K562 (cell line): Measurements from ENCODE around the gene CALU. TPM values are rescaled to one million over a fixed set of nuclear protein-coding genes. Genes with fewer than 3 reads are reported as not detected.
A peak's percentile ranks its signal among the peaks of the same experiment; 100 is the strongest.

Experiments used
- ARHGAP35 ChIP-seq: fragments of 450-650 bp; IDR thresholded peaks from 2 replicates; pipeline ENCODE4 v1.6.1; 2018; ENCODE audit not compliant: partially characterized antibody
- IFI16 ChIP-seq: fragments of 250-450 bp; sonication (Bioruptor Pico); IDR thresholded peaks from 2 replicates; pipeline ENCODE4 v2.1.2; 2022; ENCODE audit warnings: mild to moderate bottlenecking, inconsistent platforms
- MEIS2 ChIP-seq: fragments of 450-650 bp; IDR thresholded peaks from 2 replicates; pipeline ENCODE4 v1.6.1; 2014; ENCODE audit warnings: mild to moderate bottlenecking; ENCODE audit not compliant: partially characterized antibody
- NCOA4 ChIP-seq: fragments of 450-650 bp; IDR thresholded peaks from 2 replicates; pipeline ENCODE4 v1.6.1; 2018; ENCODE audit warnings: mild to moderate bottlenecking; ENCODE audit not compliant: partially characterized antibody
- PML ChIP-seq: IDR thresholded peaks from 2 replicates; pipeline ENCODE4 v1.6.1; 2012; ENCODE audit warnings: low read length, inconsistent platforms
- RBFOX2 ChIP-seq: fragments of 200-400 bp; formaldehyde crosslinking; IDR thresholded peaks from 2 replicates; pipeline ENCODE4 v1.6.1; 2017; ENCODE audit warnings: low read depth, mild to moderate bottlenecking, low read length, moderate library complexity
- SETDB1 ChIP-seq: IDR thresholded peaks from one replicate; pipeline ENCODE4 v1.6.1; 2012; ENCODE audit warnings: low read length, control low read depth, inconsistent platforms
- SNIP1 ChIP-seq: fragments of 450-650 bp; IDR thresholded peaks from 2 replicates; pipeline ENCODE4 v1.7.1; 2017; ENCODE audit warnings: low read depth, mild to moderate bottlenecking
- TSC22D4 ChIP-seq: fragments of 450-650 bp; IDR thresholded peaks from 2 replicates; pipeline ENCODE4 v1.6.1; 2016; ENCODE audit warnings: missing genetic modification characterization, missing biosample characterization, control low read depth
- ZNF184 ChIP-seq: sonication (generic); formaldehyde crosslinking; IDR thresholded peaks from 2 replicates; pipeline ENCODE4 v1.5.0; 2020; ENCODE audit warnings: missing genetic modification reagents
- ZNF217 ChIP-seq: sonication (generic); formaldehyde crosslinking; IDR thresholded peaks from 2 replicates; pipeline ENCODE4 v1.8.0; 2022; ENCODE audit warnings: mild to moderate bottlenecking, missing genetic modification reagents
- ZNF79 ChIP-seq: fragments of 250-450 bp; sonication (Bioruptor Pico); IDR thresholded peaks from 2 replicates; pipeline ENCODE4 v1.4.0; 2020; ENCODE audit warnings: low read depth, mild to moderate bottlenecking, moderate library complexity
- polyA plus RNA-seq, 8 experiments: library from polyadenylated mRNA; depleted of rRNA in 4 of 8; stranded (reverse) in 5 of 8; unstranded in 3 of 8; fragments of >200 nt; fragmentation: Nextera tagmentation in 2 of 8; fragmentation: Illumina TruSeq in 1 of 8; extraction: Ambion mirVana in 2 of 8; extraction: Trizol in 1 of 8; gene quantifications; 2 replicates each; pipeline versions ENCODE4 v1.2.1 to v1.2.3, GENCODE V29; 2011 to 2014; ENCODE audit warnings: inconsistent platforms in 1 of 8, missing spikeins in 1 of 8
- total RNA-seq, 7 experiments: library from RNA; depleted of rRNA in 6 of 7; stranded (reverse); fragments of >200 nt in 6 of 7; fragmentation: Illumina TruSeq in 2 of 7; extraction: Trizol in 2 of 7; gene quantifications; 2 replicates each; pipeline versions ENCODE4 v1.2.1 to v1.2.3, GENCODE V29; 2011 to 2021; ENCODE audit warnings: low replicate concordance in 1 of 7
- TF ChIP-seq, protein P1 (sequence below): sonication (generic); formaldehyde crosslinking; IDR thresholded peaks from 2 replicates; pipeline ENCODE4 v1.8.1; 2023; ENCODE audit warnings: mild to moderate bottlenecking, missing genetic modification reagents
- TF ChIP-seq, protein P2 (sequence below): sonication (generic); formaldehyde crosslinking; IDR thresholded peaks from 2 replicates; pipeline ENCODE4 v1.8.0; 2022; ENCODE audit warnings: mild to moderate bottlenecking, low read depth, missing genetic modification reagents
- TF ChIP-seq, protein P3 (sequence below): IDR thresholded peaks from 2 replicates; pipeline ENCODE4 v1.6.1; 2011; ENCODE audit not compliant: insufficient read length; ENCODE audit errors: extremely low read depth
- TF ChIP-seq, protein P4 (sequence below): fragments of 450-650 bp; IDR thresholded peaks from 2 replicates; pipeline ENCODE4 v1.6.1; 2018; ENCODE audit warnings: mild to moderate bottlenecking, low read depth; ENCODE audit not compliant: partially characterized antibody
- TF ChIP-seq, protein P5 (sequence below): fragments of 250-450 bp; sonication (Bioruptor Pico); IDR thresholded peaks from 2 replicates; pipeline ENCODE4 v1.5.0; 2020; ENCODE audit warnings: mild to moderate bottlenecking
- TF ChIP-seq, protein P6 (sequence below): conservative IDR thresholded peaks from 2 replicates; pipeline ENCODE4 v1.6.1; 2011; ENCODE audit warnings: low read depth, mild to moderate bottlenecking, low read length; ENCODE audit not compliant: control insufficient read depth

The CALU gene
- total and polyA plus RNA-seq, 9 of the 15 experiments (the other 6 are each of a cell fraction or from before 2014, with no cell fraction given): 166 to 286 (median 215) TPM

DNA sequence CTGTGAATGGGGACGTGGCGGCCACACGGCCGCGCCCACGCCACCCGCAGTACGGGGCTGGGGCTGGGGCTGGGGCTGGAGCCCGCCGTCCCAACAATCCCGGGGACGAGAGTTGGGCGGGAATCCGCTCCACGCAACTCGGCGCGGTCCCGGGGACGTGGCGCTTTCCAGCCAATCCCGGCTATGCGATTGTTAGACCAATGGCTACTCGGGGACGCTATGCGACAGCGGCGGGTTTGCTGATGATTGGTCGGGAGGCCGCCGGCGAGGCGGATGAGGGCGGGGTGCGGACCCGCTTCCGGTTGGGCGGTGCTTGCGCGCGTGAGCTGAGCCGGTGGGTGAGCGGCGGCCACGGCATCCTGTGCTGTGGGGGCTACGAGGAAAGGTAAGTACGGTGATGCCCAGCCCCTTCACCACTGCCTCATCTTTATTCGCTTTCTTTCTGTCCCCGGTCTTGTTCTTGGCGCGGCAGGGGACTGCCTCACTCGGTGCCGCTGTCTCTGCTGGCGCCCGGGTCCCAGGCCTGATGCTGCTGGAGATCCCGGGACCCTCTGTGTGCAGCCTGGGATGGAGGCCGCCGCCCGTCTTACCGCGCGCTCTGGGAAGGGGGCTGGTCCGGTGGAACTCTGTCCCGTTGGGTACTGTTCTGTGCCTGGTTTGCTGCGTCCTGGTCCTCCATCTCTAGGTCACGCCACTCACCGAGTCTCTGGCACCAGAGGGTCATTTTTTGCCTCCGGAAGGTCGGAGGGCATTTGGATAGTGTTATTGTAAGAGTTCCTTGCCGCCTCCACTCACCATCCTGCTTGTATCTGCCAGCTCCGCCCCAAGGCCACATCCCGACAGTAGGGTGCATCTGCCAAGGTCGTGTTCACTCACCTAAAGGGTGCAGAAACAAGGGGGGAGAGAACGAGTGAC lies at the start of gene CALU (continued):
- TF ChIP-seq, protein P1, sequence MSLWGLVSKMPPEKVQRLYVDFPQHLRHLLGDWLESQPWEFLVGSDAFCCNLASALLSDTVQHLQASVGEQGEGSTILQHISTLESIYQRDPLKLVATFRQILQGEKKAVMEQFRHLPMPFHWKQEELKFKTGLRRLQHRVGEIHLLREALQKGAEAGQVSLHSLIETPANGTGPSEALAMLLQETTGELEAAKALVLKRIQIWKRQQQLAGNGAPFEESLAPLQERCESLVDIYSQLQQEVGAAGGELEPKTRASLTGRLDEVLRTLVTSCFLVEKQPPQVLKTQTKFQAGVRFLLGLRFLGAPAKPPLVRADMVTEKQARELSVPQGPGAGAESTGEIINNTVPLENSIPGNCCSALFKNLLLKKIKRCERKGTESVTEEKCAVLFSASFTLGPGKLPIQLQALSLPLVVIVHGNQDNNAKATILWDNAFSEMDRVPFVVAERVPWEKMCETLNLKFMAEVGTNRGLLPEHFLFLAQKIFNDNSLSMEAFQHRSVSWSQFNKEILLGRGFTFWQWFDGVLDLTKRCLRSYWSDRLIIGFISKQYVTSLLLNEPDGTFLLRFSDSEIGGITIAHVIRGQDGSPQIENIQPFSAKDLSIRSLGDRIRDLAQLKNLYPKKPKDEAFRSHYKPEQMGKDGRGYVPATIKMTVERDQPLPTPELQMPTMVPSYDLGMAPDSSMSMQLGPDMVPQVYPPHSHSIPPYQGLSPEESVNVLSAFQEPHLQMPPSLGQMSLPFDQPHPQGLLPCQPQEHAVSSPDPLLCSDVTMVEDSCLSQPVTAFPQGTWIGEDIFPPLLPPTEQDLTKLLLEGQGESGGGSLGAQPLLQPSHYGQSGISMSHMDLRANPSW (CRISPR knock-in tag): peak; percentile 55
- TF ChIP-seq ARHGAP35 (no peak), NCOA4 (no peak), ZNF217 (CRISPR knock-in tag) (no peak), IFI16 (no peak), SETDB1 (no peak), ZNF184 (CRISPR knock-in tag) (no peak), MEIS2 (peak; percentile 1), TSC22D4 (tag) (no peak), ZNF79 (CRISPR knock-in tag) (no peak), RBFOX2 (peak; percentile 100), PML (peak; percentile 82; the same call in 1 of the 2 replicates), SNIP1 (no peak)
- TF ChIP-seq, protein P2, sequence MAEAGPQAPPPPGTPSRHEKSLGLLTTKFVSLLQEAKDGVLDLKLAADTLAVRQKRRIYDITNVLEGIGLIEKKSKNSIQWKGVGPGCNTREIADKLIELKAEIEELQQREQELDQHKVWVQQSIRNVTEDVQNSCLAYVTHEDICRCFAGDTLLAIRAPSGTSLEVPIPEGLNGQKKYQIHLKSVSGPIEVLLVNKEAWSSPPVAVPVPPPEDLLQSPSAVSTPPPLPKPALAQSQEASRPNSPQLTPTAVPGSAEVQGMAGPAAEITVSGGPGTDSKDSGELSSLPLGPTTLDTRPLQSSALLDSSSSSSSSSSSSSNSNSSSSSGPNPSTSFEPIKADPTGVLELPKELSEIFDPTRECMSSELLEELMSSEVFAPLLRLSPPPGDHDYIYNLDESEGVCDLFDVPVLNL: peak; percentile 51; the same call in 1 of the 2 replicates
- TF ChIP-seq, protein P3, sequence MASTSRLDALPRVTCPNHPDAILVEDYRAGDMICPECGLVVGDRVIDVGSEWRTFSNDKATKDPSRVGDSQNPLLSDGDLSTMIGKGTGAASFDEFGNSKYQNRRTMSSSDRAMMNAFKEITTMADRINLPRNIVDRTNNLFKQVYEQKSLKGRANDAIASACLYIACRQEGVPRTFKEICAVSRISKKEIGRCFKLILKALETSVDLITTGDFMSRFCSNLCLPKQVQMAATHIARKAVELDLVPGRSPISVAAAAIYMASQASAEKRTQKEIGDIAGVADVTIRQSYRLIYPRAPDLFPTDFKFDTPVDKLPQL: no peak
- TF ChIP-seq, protein P4, sequence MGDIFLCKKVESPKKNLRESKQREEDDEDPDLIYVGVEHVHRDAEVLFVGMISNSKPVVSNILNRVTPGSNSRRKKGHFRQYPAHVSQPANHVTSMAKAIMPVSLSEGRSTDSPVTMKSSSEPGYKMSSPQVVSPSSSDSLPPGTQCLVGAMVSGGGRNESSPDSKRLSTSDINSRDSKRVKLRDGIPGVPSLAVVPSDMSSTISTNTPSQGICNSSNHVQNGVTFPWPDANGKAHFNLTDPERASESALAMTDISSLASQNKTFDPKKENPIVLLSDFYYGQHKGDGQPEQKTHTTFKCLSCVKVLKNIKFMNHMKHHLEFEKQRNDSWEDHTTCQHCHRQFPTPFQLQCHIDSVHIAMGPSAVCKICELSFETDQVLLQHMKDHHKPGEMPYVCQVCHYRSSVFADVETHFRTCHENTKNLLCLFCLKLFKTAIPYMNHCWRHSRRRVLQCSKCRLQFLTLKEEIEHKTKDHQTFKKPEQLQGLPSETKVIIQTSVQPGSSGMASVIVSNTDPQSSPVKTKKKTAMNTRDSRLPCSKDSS: no peak
- TF ChIP-seq, protein P5, sequence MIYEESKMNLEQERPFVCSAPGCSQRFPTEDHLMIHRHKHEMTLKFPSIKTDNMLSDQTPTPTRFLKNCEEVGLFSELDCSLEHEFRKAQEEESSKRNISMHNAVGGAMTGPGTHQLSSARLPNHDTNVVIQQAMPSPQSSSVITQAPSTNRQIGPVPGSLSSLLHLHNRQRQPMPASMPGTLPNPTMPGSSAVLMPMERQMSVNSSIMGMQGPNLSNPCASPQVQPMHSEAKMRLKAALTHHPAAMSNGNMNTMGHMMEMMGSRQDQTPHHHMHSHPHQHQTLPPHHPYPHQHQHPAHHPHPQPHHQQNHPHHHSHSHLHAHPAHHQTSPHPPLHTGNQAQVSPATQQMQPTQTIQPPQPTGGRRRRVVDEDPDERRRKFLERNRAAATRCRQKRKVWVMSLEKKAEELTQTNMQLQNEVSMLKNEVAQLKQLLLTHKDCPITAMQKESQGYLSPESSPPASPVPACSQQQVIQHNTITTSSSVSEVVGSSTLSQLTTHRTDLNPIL (CRISPR knock-in tag): 0 out of 2 replicates have a peak, but pooled peaks have one; percentile 37
- TF ChIP-seq, protein P6, sequence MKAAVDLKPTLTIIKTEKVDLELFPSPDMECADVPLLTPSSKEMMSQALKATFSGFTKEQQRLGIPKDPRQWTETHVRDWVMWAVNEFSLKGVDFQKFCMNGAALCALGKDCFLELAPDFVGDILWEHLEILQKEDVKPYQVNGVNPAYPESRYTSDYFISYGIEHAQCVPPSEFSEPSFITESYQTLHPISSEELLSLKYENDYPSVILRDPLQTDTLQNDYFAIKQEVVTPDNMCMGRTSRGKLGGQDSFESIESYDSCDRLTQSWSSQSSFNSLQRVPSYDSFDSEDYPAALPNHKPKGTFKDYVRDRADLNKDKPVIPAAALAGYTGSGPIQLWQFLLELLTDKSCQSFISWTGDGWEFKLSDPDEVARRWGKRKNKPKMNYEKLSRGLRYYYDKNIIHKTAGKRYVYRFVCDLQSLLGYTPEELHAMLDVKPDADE: peak; percentile 91
